Measurements from ENCODE around the gene NOTUM.
"Not testable (repeated sequence)": the region's sequence is repeated elsewhere in the genome, so short reads cannot be mapped to it uniquely, and the experiment has no call there.

Gene NOTUM

DNA sequence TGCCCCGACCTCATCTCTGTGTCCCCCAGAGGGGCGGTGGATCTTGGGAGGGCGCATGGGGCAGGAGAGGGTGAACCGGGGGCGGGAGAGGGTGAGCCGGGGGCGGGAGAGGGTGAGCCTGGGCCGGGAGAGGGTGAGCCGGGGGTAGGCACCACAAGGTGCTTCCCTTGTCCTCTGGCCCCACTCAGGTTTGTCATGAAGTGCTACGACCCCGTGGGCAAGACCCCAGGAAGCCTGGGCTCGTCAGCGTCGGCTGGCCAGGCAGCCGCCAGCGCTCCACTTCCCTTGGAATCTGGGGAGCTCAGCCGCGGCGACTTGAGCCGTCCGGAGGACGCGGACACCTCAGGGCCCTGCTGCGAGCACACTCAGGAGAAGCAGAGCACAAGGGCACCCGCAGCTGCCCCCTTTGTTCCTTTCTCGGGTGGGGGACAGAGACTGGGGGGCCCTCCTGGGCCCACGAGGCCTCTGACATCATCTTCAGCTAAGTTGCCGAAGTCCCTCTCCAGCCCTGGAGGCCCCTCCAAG lies 35.3 kb upstream of the NOTUM start:
- DNase-seq = no peak

DNA sequence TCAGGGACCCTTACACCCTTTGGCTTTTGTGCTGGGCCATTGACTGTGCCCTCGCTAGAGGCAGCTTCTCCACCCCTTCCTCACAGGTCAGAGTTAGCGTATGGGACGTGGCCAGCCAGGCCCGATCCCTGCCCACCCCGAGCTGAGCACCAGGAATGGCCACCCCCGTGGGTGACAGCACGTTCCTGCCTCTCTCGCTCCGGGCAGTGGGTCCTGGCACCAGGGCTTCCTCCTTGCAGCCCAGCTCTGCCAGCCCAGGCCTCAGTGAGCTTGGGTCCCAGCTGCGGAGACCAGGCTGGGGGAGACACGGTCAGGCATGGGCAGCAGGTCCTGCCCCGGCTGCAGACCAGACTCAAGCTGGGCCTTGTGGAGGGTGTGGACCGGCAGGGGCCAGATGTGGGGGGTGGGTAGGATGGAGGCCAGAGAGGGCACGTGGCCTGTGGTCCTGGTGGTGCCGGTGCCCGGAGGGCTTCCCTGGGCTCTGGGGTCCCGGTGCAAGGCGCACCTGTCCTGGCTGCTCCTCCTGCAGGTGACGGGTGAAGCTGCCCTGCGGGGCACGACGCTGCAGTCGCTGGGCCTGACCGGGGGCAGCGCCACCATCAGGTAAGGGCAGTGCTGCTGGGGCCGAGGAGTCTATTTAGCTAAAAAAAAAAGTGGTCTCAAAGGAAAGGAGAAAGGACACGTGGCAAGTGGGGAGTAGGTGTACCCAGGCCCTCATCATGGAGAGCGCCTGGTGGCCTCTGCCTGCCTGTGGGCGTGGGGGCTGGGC lies 34.7 kb upstream of the NOTUM start:
- DNase-seq = no peak

- DNase-seq = no peak
Measured at GRCh38 chr17:81994593-81995462, 33.8 kb upstream of the NOTUM start.

DNA sequence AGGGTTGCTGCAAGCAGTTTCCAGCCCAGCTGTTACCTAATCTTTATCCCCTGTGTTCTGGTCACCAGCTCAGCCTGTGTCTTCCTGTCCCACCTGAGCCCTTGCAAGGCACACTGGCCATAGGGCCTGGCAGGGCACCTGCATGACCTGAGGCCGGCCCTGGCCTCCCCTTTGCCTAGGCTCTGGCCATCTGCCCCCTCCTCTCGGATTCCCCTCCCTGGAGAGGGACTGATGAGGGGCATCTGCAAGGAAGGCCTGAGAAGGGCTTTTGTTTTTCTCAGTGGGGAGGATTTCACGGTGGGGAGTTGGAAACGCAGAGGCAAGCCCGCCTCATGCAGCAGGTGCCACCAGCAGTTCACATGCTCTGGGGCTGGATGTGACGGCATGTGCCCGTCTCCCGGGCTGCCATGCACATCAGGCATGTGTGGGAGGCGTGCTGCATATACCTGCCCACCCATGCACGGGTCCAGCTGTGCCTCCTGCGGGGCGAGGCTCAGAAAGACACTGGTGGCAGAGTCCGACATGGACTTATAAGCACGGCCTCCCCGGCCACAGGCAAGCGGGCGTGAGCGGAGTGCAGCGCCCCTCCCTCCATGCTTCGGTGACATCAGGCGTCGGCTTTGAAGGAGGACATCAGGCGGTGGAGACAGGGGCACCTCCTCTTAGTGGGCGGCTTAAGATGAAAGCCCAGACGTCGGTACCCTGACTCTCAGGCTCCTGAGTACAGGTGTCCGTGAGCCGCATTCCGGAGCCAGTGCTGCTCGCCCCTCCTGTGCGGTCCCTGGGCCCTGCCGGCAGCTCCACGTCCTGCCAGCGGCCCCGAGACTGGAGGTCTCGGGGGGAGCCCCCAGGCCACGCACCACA lies 33.0 kb upstream of the NOTUM start:
- DNase-seq = no peak

DNA sequence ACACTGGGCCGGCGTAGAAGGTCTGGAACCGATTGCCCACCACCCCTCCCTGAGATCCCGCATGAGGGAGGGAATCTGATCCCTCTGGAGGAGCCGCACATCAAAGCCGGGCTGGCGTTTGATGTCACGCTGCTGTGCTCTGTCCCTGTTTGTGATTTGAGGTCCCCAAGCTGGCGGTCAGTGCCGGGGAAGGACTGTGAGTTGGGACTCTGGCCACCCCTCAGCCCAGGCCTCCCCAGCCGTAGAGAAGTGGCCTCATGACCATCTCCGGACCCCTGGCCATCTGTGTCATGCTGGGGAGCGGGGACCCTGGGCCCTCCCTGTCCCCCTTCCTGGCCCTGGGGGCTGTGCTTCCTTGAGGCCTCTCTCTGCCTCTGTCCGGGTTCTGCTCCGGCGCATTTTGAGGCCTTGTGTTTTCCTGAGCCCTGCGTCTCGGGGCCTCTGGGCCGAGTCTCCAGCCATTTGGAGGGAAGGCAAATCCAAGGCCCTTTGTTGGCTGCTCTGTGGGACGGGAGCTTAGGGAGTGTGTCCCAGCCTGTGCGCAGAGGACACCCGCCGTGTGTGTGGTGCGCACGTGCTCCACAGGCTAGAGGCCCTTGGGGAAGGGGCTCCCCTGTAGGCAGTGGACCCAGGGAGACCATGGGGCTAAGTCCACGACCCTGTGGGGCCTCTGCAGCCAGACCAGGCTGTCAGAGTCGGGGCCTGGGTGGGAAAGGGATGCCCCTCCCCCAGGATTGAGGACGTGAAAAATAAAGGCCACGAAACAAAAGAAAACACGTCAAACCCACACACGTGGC lies 31.5 kb upstream of the NOTUM start:
- DNase-seq = no peak

- DNase-seq = peak in 1 of 2 experiments; percentile 84
Measured at GRCh38 chr17:81991684-81992305, 30.8 kb upstream of the NOTUM start.

GRCh38 chr17:81990836-81991683 lies 30.1 kb upstream of the NOTUM start:
- DNase-seq = no peak

DNA sequence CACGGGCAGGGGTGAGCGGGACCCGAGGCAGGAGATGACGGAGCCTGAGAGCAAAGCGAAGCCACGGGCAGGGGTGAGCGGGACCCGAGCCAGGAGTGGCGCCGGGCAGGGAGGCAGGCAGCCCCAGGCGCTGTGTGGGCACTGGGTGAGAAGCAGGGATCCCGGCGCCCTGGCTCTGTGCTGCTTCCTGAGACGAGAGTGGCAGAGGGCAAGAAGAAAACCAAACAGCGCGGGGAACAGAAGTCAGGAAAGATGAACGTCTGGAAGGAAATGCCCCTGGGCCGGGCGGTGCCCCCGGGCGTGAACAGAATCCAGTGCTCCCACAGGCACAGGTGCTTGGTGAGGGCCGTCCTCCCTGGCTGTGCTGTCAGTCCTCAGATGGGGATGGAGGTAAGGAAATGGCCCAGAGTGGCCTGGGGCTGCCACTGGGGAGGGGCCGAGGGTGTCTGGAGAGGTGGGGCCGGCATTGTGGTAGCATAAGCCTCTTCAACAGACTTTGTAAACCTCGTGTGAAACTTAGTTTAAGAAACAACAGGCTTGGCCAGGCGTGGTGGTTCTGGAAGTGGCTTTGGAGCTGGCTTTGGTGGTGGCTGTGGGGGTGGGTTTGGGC lies 26.3 kb upstream of the NOTUM start:
- DNase-seq = no peak

GRCh38 chr17:81986606-81987005 lies 25.6 kb upstream of the NOTUM start:
- no peak for DNase-seq

- DNase-seq = no peak
Measured at GRCh38 chr17:81984773-81985410, 23.9 kb upstream of the NOTUM start.

GRCh38 chr17:81983639-81984373 lies 22.8 kb upstream of the NOTUM start:
- DNase-seq = no peak

GRCh38 chr17:81983011-81983638 lies 22.1 kb upstream of the NOTUM start:
- DNase-seq = no peak

GRCh38 chr17:81981511-81981910 lies 20.5 kb upstream of the NOTUM start:
- not testable (repeated sequence) for DNase-seq

GRCh38 chr17:81980707-81981343 lies 19.8 kb upstream of the NOTUM start:
- no peak for DNase-seq

GRCh38 chr17:81980122-81980521 lies 19.1 kb upstream of the NOTUM start:
- no peak for DNase-seq

DNA sequence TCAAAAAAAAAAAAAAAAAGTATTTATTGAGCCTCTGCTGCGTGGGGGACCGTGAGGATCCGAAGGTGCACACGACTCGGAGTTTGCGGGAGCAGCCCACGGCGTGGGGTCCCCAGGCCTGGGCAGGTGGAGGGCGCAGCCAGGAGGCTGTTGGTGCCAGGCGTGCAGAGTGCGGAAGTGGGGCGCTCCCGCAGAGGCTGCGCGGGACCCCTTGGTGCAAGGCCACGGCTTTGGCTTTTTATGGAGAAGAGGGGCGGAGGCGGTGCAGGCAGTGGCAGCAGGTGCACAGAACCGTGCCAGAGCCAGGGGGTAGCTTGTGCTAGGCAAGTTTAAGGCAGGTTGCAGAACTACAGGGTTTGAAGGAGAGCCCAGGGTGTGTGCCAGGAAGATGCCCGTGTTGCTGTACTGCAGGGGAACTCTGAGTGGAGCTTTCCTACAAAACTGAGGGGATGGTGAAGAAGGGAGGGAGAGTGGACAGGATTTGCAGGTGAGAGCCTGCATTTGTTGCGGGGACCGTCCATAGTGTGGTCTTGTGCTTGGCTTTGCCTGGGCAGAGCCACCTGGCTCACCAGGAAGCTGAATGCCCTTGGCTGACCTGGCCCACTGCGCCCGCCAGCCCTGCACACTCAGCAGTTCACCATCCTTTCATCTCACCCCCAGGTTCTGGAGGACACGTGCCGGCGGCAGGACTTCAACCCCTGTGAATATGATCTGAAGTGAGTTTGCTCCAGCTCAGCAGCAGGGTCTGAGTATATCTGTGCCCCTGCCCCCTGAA lies 17.7 kb upstream of the NOTUM start:
- no peak for DNase-seq

GRCh38 chr17:81977211-81977808 lies 16.3 kb upstream of the NOTUM start, which contains the start of gene ASPSCR1:
Gene ASPSCR1, plus strand, starts transcription at chr17:81977629. Its CDS starts 18 bp downstream, at chr17:81977647.
- peak; percentile 83 to 97 for DNase-seq
